NCI-H1436 treated with DMSO at 0.1 percent for 48 hours (cell line): ENCODE results near the gene IQCB1.
"Not testable (repeated sequence)": the region's sequence is repeated elsewhere in the genome, so short reads cannot be mapped to it uniquely, and the experiment has no call there.

Experiments used
- DNase-seq: peaks from one replicate; lab custom pipeline; 2025; lab: John Stamatoyannopoulos, UW

Gene IQCB1

GRCh38 chr3:121809249-121809648, 25.6 kb downstream of the IQCB1 start:
- DNase-seq = no peak

GRCh38 chr3:121803771-121804320, 31.0 kb downstream of the IQCB1 start:
- DNase-seq = no peak

DNA sequence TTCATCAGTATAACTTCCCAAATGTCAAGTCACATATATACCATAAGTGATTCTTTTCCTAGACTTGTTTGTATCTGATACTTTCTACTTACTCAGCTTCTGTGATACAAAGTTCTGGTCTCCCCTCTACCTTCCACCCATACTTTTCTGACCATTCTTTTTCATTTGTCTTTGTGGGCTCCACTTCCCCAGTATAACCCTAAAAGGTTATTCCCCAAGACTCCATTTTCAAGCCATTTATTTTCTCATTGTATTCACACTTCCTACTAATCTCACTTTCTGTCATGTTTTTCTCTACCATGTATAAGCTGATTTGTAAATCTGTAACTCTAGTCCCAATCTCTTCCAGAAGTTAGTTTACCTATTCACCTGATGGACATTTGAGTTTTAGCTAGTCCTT, 34.0 kb downstream of the IQCB1 start:
- no peak for DNase-seq

GRCh38 chr3:121796970-121797369, 37.9 kb downstream of the IQCB1 start:
- DNase-seq = no peak

GRCh38 chr3:121794264-121794983, 40.4 kb downstream of the IQCB1 start:
- DNase-seq = no peak

GRCh38 chr3:121793078-121793477, 41.8 kb downstream of the IQCB1 start:
- DNase-seq = no peak

DNA sequence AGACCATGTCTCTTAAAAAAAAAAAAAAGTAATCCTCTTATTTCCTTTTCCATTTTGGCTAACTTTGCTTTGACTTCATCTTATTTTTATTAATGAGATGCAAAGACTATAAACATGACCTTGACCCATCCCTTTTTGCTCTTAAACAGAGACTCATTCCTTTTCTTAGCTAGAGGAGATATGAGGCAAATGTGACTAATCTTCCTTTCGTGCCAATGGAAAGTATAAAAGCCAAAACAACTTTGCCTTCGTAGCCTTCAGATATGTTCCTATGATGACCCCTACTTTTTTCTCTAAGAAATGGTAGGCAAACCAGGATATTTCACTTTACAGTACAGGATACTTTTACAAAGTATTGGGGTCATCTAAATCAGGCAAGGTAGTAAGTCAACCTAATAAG, 48.4 kb downstream of the IQCB1 start:
- DNase-seq = no peak

GRCh38 chr3:121782784-121783183, 52.1 kb downstream of the IQCB1 start:
- not testable (repeated sequence) for DNase-seq

- no peak for DNase-seq
Measured at GRCh38 chr3:121781611-121782010, 53.2 kb downstream of the IQCB1 start.

GRCh38 chr3:121775095-121775494, 59.8 kb downstream of the IQCB1 start:
- DNase-seq = not testable (repeated sequence)

DNA sequence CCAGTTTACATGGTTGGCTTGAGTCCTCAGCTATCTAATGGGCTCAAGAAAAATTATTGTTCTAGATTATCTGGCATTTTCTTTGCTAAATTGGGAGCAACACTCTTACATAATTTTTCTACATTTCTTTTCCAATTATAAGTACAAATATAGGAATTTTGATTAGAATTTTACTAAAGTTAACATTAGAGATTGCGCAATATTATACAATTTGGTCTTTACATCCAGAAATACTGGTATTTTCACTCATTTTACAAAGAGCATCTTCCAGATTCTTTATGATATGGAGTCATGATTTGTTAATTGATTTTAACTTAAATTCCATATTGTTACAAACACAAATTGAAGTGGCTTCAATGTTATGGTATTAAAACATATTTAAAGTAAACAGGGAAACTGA, 65.6 kb downstream of the IQCB1 start:
- no peak for DNase-seq

- no peak for DNase-seq
Measured at GRCh38 chr3:121768452-121768851, 66.4 kb downstream of the IQCB1 start.

DNA sequence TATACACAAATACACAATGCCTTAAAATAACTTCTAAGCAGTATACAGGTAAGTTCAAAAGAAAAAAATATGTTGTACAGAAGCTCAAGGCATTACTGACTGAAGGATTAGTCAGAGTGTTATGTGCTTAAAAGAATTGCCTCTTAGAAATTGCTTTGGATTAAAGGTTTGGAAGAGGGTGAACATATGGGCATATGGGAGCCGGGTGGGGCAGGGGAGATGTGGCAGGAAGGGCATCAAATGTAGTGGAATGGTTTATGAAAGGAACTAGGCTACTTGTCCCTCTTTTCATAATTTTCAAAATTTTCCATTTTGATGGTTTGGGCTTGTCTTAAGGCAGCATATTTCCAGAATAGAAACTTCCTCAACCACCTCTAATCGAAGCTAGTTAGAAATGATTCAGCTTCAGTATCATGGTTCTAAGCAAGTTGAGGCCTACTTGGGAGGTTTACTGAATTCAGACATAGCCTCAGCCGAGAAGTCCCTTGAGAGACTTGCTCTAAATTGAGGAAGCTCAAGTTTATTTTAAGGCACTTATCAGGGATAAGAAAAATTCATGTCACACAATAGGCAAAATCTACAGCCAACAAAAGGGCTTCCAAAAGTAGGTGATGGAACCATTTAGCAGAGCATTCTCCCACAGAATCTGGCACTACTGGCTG, 75.2 kb downstream of the IQCB1 start:
- DNase-seq = no peak

DNA sequence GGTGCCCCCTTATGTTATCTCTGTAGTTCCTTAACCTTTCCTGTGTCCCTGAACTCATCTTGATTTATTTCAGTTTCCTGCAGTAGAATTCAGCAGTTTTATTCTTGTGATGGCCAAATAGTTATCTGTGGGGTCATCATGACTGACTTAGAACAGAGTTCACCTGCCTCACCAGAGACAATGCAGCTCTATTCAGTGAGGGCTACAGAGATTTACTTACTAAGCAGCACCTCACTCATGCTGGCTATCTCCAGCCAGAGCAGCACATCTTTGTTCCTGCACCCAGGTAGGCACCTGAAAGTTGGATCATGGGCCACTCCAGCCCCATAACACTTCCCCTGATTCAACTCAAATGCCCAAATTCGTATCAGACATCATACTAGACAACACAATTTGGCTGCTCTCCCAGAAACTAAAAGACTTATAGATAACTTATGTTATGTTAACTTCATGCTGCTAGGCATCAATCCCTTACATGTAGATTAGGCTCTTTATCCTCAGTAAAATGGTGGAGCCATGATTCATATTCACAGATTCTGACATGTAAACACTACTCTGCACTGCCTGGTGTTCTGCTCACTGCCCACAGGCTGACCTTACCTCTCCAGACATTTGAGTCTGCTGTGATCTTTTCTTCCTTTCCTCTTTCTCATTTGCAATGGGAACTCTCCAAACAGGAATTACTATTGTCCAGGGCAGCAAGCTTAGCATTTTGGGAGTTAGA, 76.0 kb downstream of the IQCB1 start:
- DNase-seq = no peak

DNA sequence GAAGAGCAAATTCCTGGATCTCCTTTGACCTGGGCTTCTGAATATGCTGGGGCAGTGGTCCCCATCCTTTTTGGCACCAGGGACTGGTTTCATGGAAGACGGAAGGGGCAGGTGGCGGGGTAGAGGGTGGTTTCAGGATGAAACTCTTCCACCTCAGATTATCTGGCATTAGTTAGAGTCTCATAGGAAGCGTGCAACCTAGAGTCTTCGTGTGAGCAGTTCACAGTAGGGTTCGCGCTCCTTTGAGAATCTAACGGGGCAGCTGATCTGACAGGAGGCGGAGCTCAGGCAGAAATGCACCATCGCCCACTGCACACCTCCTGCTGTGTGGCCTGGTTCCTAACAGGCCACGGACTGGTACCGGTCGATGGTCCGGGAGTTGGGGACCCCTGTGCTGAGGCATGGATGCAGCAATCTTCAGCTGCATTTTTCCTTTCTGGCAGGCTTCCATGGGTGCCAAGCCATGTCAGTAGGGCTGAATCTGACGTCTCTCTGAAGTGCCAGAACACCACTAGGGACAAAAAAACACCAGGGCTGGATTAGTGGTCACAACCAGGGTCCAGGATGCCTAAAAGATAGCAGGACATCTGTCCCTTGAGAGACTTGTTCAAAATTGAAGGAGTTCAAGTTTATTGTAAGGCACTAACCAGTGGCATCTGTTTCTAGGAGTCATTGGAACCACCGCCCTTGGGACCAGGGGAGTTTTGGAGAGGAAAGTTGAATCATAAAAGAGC, 76.9 kb downstream of the IQCB1 start:
- no peak for DNase-seq

DNA sequence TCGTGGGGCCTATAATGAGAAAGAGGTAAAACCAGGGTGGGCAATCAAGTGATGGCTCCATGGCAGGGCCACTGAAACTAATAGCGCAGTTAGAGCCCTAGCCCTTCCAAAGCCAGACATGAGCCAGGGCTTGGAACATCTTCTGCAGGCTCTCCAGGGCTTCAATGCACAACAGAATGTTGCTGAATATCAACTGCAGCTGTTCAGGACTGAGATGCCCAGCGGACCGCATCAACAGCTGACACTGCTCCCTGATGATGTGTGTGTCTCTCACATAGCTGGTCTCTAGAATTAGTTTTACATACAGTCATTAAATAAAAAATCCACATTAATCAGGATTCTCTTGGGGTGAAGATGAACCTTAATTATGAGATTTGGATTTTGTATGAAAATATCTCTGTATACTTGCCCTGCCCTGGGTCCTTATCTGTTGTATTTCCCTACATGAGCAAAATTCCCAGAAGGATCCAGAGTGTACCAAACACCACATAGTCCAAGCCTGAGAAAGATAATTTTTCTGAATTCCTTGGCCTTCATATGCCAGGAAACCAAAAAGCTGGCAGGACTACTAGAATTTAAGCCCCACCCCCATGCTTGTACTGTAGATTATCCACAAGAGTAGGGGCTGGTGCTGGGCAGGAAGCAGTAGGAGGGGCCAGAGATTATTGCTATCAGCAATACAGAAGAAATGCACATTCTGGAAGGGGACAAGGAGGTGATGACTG, 77.6 kb downstream of the IQCB1 start:
- DNase-seq = no peak

GRCh38 chr3:121752772-121753171, 82.1 kb downstream of the IQCB1 start:
- DNase-seq = no peak

DNA sequence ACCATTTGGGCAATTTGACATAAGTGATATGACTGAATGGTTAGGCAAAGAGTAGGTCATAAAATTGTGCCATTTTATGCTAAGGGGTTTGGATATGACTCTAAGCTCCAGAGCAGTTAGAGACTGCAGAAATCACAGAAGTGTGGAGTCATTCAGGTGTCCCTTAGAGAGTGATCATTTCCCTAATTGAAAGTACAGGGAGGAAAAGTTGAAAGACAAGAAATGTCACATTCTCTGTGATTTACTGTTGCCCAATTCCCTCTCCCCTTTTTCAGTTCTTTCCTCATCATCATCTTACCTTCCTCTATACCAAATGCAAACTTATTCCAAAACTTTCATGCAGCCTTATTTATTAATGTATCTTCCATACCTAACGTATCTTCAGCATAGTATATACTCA, 82.6 kb downstream of the IQCB1 start:
- DNase-seq = no peak

DNA sequence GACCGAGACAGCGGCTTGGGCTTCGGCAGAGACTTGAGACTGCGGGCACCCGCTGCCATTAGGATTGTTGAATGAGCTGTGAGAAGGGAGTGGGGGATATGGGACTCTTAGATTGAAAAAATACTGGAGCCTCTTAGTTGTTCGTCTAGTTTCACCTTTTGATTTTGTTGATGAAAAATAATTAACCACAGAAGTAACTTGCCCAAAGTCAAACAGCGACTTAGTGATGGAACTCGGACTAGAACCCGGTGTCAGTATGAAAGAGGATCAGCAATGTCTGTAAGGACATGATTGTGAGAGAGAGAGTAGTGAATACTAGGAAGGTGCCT, 84.8 kb downstream of the IQCB1 start:
- DNase-seq = no peak

DNA sequence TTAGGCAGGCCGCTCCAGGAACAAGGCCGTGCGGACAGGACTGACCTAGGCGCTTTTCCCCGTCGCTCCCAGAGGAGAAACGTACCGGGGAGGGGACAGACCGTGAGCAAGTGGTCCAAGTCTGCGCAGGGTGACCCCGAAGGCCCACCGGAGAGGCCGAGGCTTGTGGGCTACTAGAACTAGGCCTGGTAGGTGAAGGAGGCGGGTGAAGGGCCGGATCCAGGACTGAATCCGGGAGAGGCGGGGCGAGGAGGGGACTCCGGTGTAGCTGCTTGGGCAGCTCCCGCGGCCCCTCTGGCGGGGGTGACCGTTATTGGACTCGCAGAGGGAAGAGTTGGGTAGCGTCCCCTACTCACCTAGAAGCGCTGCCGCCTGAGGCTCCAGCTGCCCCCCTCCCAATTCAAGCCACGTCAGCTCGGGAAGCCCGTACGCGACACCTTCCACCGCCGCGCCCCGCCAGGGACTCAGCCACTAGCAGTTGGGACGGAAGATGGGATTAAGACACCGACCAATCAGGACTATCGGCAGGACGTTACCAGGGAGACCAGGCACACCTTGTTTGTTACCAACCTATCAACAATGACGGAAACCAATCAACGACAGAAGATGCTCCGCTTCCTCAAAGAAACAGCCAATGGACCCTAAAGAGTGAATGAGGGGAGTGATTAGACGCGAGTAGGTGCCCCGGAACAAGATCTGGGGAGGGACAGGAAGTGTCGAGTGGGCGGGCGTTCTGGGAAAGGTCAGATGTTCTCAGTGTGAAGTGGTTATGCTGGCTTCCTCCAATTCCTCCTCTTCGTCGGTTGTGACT, 85.4 kb downstream of the IQCB1 start, which contains the start of gene GOLGB1:
TSS of gene GOLGB1 (minus strand) at position 466 of the 811 bp plus-strand sequence. CDS start 18,770 bp downstream, outside the sequence.
- DNase-seq = peak; percentile 100
